Keratinocyte (primary cell): ENCODE data around the gene AK8.

Source experiments
- EZH2 ChIP-seq: IDR thresholded peaks from one replicate; pipeline ENCODE4 v1.6.1; 2012; ENCODE audit warnings: inconsistent platforms, mild to moderate bottlenecking, low read length, moderate library complexity
- TF ChIP-seq, protein P1 (sequence below), 3 experiments: IDR thresholded peaks in 1 of 3; conservative IDR thresholded peaks in 1 of 3; optimal IDR thresholded peaks in 1 of 3; 2 replicates in 2 of 3; 3 replicates in 1 of 3; pipeline versions ENCODE3 to v1.5.1; 2011; ENCODE audit warnings: low read length in 3 of 3, mild to moderate bottlenecking in 3 of 3, moderate library complexity in 2 of 3, control low read depth in 1 of 3, inconsistent platforms in 1 of 3; ENCODE audit not compliant: insufficient read depth in 2 of 3; ENCODE audit errors: extremely low read depth in 1 of 3

DNA sequence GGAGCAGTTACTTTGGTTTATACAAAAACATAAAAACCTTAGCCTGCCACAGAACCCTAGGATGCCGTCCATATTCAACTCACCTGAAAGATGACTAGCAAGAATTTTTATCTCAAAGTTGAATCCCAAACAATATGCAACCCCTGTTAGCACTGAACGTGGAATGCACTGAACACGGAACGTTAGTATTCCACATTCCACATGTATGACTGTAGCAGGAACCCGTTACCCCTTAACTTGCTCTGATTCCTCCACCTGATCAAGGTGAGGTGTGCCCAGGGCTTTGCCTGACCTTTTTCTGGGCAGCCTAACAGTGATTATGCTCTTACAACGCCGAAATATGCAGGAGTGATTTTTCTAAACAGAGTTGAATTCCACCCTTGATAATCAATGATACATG lies 43.7 kb downstream of the AK8 start:
- TF ChIP-seq EZH2 = no peak
- TF ChIP-seq, protein P1, sequence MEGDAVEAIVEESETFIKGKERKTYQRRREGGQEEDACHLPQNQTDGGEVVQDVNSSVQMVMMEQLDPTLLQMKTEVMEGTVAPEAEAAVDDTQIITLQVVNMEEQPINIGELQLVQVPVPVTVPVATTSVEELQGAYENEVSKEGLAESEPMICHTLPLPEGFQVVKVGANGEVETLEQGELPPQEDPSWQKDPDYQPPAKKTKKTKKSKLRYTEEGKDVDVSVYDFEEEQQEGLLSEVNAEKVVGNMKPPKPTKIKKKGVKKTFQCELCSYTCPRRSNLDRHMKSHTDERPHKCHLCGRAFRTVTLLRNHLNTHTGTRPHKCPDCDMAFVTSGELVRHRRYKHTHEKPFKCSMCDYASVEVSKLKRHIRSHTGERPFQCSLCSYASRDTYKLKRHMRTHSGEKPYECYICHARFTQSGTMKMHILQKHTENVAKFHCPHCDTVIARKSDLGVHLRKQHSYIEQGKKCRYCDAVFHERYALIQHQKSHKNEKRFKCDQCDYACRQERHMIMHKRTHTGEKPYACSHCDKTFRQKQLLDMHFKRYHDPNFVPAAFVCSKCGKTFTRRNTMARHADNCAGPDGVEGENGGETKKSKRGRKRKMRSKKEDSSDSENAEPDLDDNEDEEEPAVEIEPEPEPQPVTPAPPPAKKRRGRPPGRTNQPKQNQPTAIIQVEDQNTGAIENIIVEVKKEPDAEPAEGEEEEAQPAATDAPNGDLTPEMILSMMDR (optimal IDR thresholded peaks at IDR 0.05 in 1 of 3, IDR thresholded peaks at IDR 0.05 in 1 of 3, conservative IDR thresholded peaks at IDR 0.05 in 1 of 3; ENCODE audit: extremely low read depth in 1 of 3, insufficient read depth in 2 of 3, low read length in 3 of 3) = no peak
